Heart left ventricle (tissue), 13 donors: ENCODE measurements around the gene PER2.

ENCODE experiments used
- CTCF ChIP-seq, 12 donors: fragments of 200-600 bp; sonication (generic) in 4 of 12; IDR thresholded peaks; one replicate each; pipeline versions ENCODE4 v1.5.0 to v1.8.0; 2018 to 2022; ENCODE audit warnings: antibody characterized with exemption in 12 of 12, mild to moderate bottlenecking in 5 of 12
- POLR2A ChIP-seq, 2 donors: fragments of 450-650 bp; IDR thresholded peaks; one replicate each; pipeline ENCODE4 v1.6.1; 2017; ENCODE audit warnings: antibody characterized with exemption in 2 of 2, mild to moderate bottlenecking in 2 of 2, moderate library complexity in 2 of 2
- donor health status: ischemic (EF 13 %, LVEDD 7.1; RV severe dilation, severe dysfunction).
- donor health status: DM: no; HTN: yes; CAD: no.
- donor health status: DM: no; HTN: no; CAD: no.
- donor health status: ischemic (EF 25% LVEDD 6.9; RV normal size, moderate dysfunction).
- donor health status: ischemic (EF 25% LVEDD 5.7; RV mildly dilated, moderate dysfunction).
- donor health status: ischemic (EF 35%, LVEDD 5.7; RV mildly dilated, moderate dysfunction).
- donor health status: nonischemic (EF 11% LVEDD 7.7; RV severe dilation, severe dysfunction).
- donor health status: DM: yes; HTN: yes; CAD: no.
- donor health status: PGD.
- donor health status: ischemic (EF 29% LVEDD 5.4; RV normal size, mild dysfunction).
- donor health status: nonischemic (EF 23%, LVEDD 6.1; RV moderate dilation, normal function).

GRCh38 chr2:238226698-238227586 lies 61.5 kb downstream of the PER2 start:
- no peak for TF ChIP-seq CTCF (IDR thresholded peaks at IDR 0.05)
- no peak for TF ChIP-seq POLR2A (IDR thresholded peaks at IDR 0.05)
